ENCODE measurements around the gene ATP2B2.

DNA sequence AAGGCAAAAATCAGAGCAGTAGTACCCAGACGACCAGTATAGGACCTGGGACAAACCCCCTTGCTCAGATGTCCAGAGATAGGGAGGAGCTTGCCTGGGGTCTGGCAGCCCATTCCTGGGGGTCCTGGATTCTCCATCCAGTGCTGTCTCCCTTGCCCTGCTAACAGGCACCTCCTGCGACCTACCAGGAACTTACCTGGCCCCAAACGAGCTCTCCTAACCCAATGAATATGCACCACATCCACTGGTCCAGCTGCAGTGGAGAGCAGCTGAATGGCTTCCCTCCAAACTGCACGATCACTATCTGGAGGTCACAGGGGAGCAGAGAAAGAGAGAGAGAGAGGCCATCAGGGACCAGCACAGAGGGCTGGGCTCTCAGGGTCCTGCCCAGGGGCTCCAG lies 165.3 kb downstream of the ATP2B2 start:
- no peak for TF ChIP-seq CTCF (IDR thresholded peaks at IDR 0.05 in 4 of 5, conservative IDR thresholded peaks at IDR 0.05 in 1 of 5)
- no peak for TF ChIP-seq POLR2A (IDR thresholded peaks at IDR 0.05)
